Calu3 (cell line): Measurements from ENCODE around the gene ARHGAP12. TPM values are rescaled to one million over a fixed set of nuclear protein-coding genes. Genes with fewer than 3 reads are reported as not detected.

Experiments
- BruUV-seq: library from RNA; stranded (reverse); fragments of 400-500 nt; replicated peaks from 2 replicates; lab custom pipeline; 2021; lab: Mats Ljungman, UMichigan
- CTCF ChIA-PET: fragments of 300-600 bp; sonication (Branson Sonifier 250); formaldehyde crosslinking; loops from one replicate; lab custom pipeline; 2022; ENCODE audit warnings: antibody characterized with exemption; lab: Charles Lee
- DNase-seq: peaks from one replicate; pipeline ENCODE4 v3.0.0; 2022
- H3K27ac Mint-ChIP-seq: one replicate; pipeline ENCODE4 v1.8.0; 2022; ENCODE audit warnings: mixed read lengths; ENCODE audit not compliant: unreplicated experiment
- H3K27me3 Mint-ChIP-seq: one replicate; pipeline ENCODE4 v1.8.0; 2022; ENCODE audit warnings: mixed read lengths; ENCODE audit not compliant: unreplicated experiment
- H3K36me3 Mint-ChIP-seq: one replicate; pipeline ENCODE4 v1.8.0; 2022; ENCODE audit warnings: mild to moderate bottlenecking, moderate library complexity, mixed read lengths; ENCODE audit not compliant: insufficient read depth, unreplicated experiment
- H3K4me1 Mint-ChIP-seq: one replicate; pipeline ENCODE4 v1.8.0; 2022; ENCODE audit warnings: mild to moderate bottlenecking, low read depth, mixed read lengths; ENCODE audit not compliant: unreplicated experiment
- H3K4me3 Mint-ChIP-seq: one replicate; pipeline ENCODE4 v1.8.0; 2022; ENCODE audit warnings: mild to moderate bottlenecking, low read depth, moderate library complexity, mixed read lengths; ENCODE audit not compliant: unreplicated experiment
- H3K9me3 Mint-ChIP-seq: one replicate; pipeline ENCODE4 v1.8.0; 2022; ENCODE audit warnings: low read depth, mixed read lengths; ENCODE audit not compliant: unreplicated experiment
- intact Hi-C: fragments of 100-400 bp; cut with micrococcal nuclease; formaldehyde crosslinking; loops from one replicate; pipeline ENCODE4 v1.10.0; 2022; ENCODE audit not compliant: unreplicated experiment
- total RNA-seq: library from RNA; stranded (reverse); gene quantifications from 2 replicates; pipeline ENCODE4 v1.2.3, GENCODE V29; 2022
- TF ChIP-seq, protein P1 (sequence below): fragments of 200-600 bp; IDR thresholded peaks from one replicate; pipeline ENCODE4 v1.8.0; 2022; ENCODE audit warnings: antibody characterized with exemption; ENCODE audit not compliant: unreplicated experiment

The ARHGAP12 gene
- total RNA-seq, 1 experiment from 2014 or later, result 56.0 TPM

GRCh38 chr10:31782701-31783100 is 145.9 kb downstream of the ARHGAP12 start:
- TF ChIP-seq, protein P1, sequence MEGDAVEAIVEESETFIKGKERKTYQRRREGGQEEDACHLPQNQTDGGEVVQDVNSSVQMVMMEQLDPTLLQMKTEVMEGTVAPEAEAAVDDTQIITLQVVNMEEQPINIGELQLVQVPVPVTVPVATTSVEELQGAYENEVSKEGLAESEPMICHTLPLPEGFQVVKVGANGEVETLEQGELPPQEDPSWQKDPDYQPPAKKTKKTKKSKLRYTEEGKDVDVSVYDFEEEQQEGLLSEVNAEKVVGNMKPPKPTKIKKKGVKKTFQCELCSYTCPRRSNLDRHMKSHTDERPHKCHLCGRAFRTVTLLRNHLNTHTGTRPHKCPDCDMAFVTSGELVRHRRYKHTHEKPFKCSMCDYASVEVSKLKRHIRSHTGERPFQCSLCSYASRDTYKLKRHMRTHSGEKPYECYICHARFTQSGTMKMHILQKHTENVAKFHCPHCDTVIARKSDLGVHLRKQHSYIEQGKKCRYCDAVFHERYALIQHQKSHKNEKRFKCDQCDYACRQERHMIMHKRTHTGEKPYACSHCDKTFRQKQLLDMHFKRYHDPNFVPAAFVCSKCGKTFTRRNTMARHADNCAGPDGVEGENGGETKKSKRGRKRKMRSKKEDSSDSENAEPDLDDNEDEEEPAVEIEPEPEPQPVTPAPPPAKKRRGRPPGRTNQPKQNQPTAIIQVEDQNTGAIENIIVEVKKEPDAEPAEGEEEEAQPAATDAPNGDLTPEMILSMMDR, result no peak
- no TSS peak for BruUV-seq
- Mint-ChIP-seq H3K9me3 (no peaks in the 10 kb centered on the region), H3K4me3 (no peak overlapping the region), H3K36me3 (no peaks in the 10 kb centered on the region), H3K27ac (no peak overlapping the region), H3K27me3 (no peaks in the 10 kb centered on the region), H3K4me1 (no peaks in the 10 kb centered on the region)
- intact Hi-C loops, result loop anchor here (10.0 kb wide), 1 partner anchor 278 kb away; no protein-coding TSS in a partner anchor
- CTCF ChIA-PET, result no interaction called here
- DNase-seq, result no peak

DNA sequence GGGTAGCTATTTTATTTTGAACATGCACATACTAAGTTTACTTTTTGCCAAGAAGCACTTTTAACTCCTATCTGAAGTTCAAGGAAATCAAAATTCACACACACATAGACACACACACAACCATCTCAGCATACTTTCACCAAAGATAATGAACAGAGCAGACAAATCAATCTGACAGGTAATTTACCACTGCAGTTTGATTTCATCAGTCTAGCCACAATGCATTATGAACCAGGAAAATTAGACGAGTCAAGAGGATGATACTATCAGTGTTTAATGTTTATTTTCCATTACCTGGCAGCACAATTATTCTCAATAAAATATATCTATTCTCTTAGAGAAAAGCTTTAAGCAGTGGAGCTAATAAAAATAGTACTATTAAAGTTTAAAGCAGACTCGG is 147.9 kb downstream of the ARHGAP12 start:
- TF ChIP-seq, protein P1, result no peak
- CTCF ChIA-PET, result interaction anchor here (1.6 kb wide), 1 partner anchor 23 kb away, joined by 3 read pairs; no protein-coding TSS in a partner anchor
- Mint-ChIP-seq H3K4me1 (no peaks in the 10 kb centered on the region), H3K9me3 (no peaks in the 10 kb centered on the region), H3K36me3 (no peaks in the 10 kb centered on the region), H3K4me3 (no peak overlapping the region), H3K27ac (no peak overlapping the region), H3K27me3 (no peaks in the 10 kb centered on the region)
- no peak for DNase-seq
- BruUV-seq, result no TSS peak
- intact Hi-C loops, result loop anchor here (10.0 kb wide), 1 partner anchor 276 kb away; no protein-coding TSS in a partner anchor

- no peak for DNase-seq
- Mint-ChIP-seq H3K27me3 (no peaks in the 10 kb centered on the region), H3K4me1 (no peaks in the 10 kb centered on the region), H3K27ac (no peak overlapping the region), H3K36me3 (no peaks in the 10 kb centered on the region), H3K4me3 (no peak overlapping the region), H3K9me3 (no peaks in the 10 kb centered on the region)
- no TSS peak for BruUV-seq
- TF ChIP-seq, protein P1, result no peak
- intact Hi-C loops, result no loop called here
- CTCF ChIA-PET, result no interaction called here
Measured at GRCh38 chr10:31778627-31779026, 150.0 kb downstream of the ARHGAP12 start.

GRCh38 chr10:31776159-31776558 is 152.5 kb downstream of the ARHGAP12 start:
- BruUV-seq, result no TSS peak
- CTCF ChIA-PET, result no interaction called here
- TF ChIP-seq, protein P1, result no peak
- H3K27me3 Mint-ChIP-seq, result no peaks in the 10 kb centered on the region
- DNase-seq, result no peak
- intact Hi-C loops, result no loop called here
- H3K4me1 Mint-ChIP-seq, result no peaks in the 10 kb centered on the region
- H3K36me3 Mint-ChIP-seq, result no peaks in the 10 kb centered on the region
- no peak overlapping the region for H3K27ac Mint-ChIP-seq
- no peaks in the 10 kb centered on the region for H3K9me3 Mint-ChIP-seq
- H3K4me3 Mint-ChIP-seq, result no peak overlapping the region
